SK-N-MC (cell line): Measurements from ENCODE around the gene WRNIP1.

Experiments used
- DNase-seq: peaks from one replicate; pipeline ENCODE4 v3.0.0-alpha.2; 2011; ENCODE audit warnings: low read depth, low spot score
- H3K27ac ChIP-seq: fragments of 200-600 bp; sonication (generic); 2 replicates; pipeline ENCODE4 v1.5.1; 2016; ENCODE audit warnings: mixed run types
- H3K36me3 ChIP-seq: fragments of 200-600 bp; sonication (generic); 2 replicates; pipeline ENCODE4 v1.6.1; 2017; ENCODE audit warnings: antibody characterized with exemption, low read length, mixed read lengths; ENCODE audit not compliant: insufficient read depth
- H3K4me3 ChIP-seq: fragments of 200-600 bp; sonication (generic); 2 replicates; pipeline ENCODE4 v1.5.1; 2016
- H3K9ac ChIP-seq: fragments of 200-600 bp; sonication (generic); 2 replicates; pipeline ENCODE4 v1.8.0; 2017; ENCODE audit warnings: mixed run types, mixed read lengths; ENCODE audit not compliant: insufficient read length
- H3K9me3 ChIP-seq: fragments of 200-600 bp; sonication (generic); 2 replicates; pipeline ENCODE4 v1.6.1; 2017; ENCODE audit warnings: low read depth, mild to moderate bottlenecking, antibody characterized with exemption, low read length, moderate library complexity, mixed read lengths
- EZH2 ChIP-seq: fragments of 200-600 bp; sonication (generic); IDR thresholded peaks from one replicate; pipeline ENCODE4 v1.6.1; 2017; ENCODE audit warnings: antibody characterized with exemption
- FOXP2 ChIP-seq: optimal IDR thresholded peaks from 2 replicates; pipeline ENCODE3; 2011; ENCODE audit warnings: mild to moderate bottlenecking, moderate library complexity; ENCODE audit not compliant: insufficient read depth; ENCODE audit errors: extremely low read length, control extremely low read depth
- POLR2AphosphoS5 ChIP-seq: IDR thresholded peaks from 2 replicates; pipeline ENCODE4 v1.6.1; 2012; ENCODE audit warnings: mild to moderate bottlenecking, low read depth, low read length, borderline replicate concordance

The WRNIP1 gene

GRCh38 chr6:2771079-2771478 is 5.9 kb downstream of the WRNIP1 start:
- no peak for DNase-seq
- Histone ChIP-seq H3K4me3 (no peak overlapping the region), H3K27ac (no peak overlapping the region), H3K9me3 (no peaks in the 10 kb centered on the region), H3K36me3 (peaks cover 67% of the 10 kb centered on the region), H3K9ac (no peak overlapping the region)
- TF ChIP-seq POLR2AphosphoS5 (no peak), EZH2 (no peak), FOXP2 (no peak)

- TF ChIP-seq EZH2 (no peak), FOXP2 (no peak), POLR2AphosphoS5 (no peak)
- H3K27ac ChIP-seq = no peak overlapping the region
- H3K9ac ChIP-seq = no peak overlapping the region
- H3K9me3 ChIP-seq = no peaks in the 10 kb centered on the region
- H3K4me3 ChIP-seq = no peak overlapping the region
- DNase-seq = no peak
- peaks cover 70% of the 10 kb centered on the region for H3K36me3 ChIP-seq
Observed at GRCh38 chr6:2772840-2773239, 7.6 kb downstream of the WRNIP1 start.

DNA sequence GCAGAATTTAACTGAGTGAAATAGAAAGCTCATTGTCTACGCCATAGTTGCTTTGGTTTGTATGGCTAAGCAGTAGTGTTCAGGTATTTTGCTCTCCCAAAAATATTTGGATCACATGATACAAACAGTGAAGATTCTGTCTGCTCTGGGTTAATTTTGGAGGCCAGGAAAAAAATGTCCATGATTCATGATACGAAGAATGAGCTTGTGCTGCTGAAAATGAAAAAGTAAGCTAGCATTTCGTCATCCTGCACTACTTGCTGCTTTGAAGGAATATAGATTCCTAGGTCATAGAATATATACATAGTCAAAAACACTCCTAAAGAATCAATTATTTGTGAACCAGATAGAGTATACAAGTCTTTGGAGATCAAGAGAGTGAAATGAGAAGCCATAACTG is 8.3 kb downstream of the WRNIP1 start:
- DNase-seq = no peak
- Histone ChIP-seq H3K27ac (no peak overlapping the region), H3K9me3 (no peaks in the 10 kb centered on the region), H3K9ac (no peak overlapping the region), H3K36me3 (peaks cover 65% of the 10 kb centered on the region), H3K4me3 (no peak overlapping the region)
- TF ChIP-seq FOXP2 (no peak), EZH2 (no peak), POLR2AphosphoS5 (no peak)

GRCh38 chr6:2775003-2775402 is 9.8 kb downstream of the WRNIP1 start:
- no peak overlapping the region for H3K4me3 ChIP-seq
- no peak overlapping the region for H3K27ac ChIP-seq
- no peak for DNase-seq
- H3K9me3 ChIP-seq = no peaks in the 10 kb centered on the region
- H3K36me3 ChIP-seq = peaks cover 74% of the 10 kb centered on the region
- TF ChIP-seq EZH2 (no peak), FOXP2 (no peak)
- H3K9ac ChIP-seq = no peak overlapping the region

DNA sequence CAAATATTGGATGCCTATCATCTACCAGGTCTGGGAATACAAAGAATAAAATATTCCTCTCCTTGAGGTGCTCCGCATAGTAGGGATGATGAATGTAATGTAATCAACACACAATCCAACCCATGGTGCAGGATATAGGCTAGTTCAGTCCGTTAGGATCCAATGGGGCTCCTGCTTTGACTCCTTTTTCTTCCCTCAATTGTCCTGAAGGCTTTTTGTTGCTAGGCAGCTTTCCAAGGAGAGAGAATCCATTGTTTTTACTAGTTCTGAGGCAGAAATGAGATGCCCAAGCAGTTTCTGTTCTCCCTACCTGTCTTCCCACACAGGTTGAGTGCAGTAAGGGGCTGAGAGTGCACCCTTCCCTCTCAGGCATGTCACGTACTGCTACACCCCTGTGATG is 12.1 kb downstream of the WRNIP1 start:
- no peak for DNase-seq
- Histone ChIP-seq H3K27ac (no peak overlapping the region), H3K9ac (no peak overlapping the region), H3K9me3 (no peaks in the 10 kb centered on the region), H3K36me3 (peaks cover 64% of the 10 kb centered on the region), H3K4me3 (no peak overlapping the region)
- TF ChIP-seq EZH2 (no peak), POLR2AphosphoS5 (no peak), FOXP2 (no peak)

DNA sequence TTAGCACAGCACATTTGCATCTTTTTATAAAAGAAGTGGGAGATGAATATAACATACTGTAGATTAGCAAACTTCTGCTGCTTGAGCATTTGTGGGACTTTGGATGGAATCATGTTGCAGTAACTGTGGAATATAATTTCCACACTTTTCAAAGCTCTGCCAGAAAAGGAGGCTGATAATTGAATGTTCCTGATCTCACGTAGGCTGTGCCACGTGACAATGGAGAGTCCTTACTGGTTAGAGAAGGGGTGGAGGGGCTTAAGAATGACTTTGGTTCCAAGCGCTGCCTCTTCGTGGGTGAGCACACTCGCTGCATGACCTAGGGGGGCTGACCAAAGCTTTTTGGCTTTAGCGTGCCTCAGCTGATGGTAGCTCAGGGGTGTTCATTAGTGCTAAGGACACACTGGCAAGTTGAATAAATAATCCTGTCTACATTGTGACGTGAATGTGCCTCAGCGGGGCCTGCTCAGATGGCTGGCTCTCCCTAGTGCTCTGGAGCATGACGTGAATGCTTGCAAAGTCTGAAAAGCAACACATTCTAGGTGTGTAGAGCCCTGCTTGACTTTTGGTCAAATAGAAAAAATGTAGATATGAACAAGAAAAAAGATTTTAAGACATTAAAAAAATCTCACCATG is 15.0 kb downstream of the WRNIP1 start:
- DNase-seq = no peak
- Histone ChIP-seq H3K27ac (no peak overlapping the region), H3K36me3 (peaks cover 51% of the 10 kb centered on the region), H3K4me3 (no peak overlapping the region), H3K9ac (no peak overlapping the region), H3K9me3 (no peaks in the 10 kb centered on the region)
- no peak for TF ChIP-seq FOXP2

GRCh38 chr6:2781685-2782355 is 16.6 kb downstream of the WRNIP1 start:
- Histone ChIP-seq H3K27ac (no peak overlapping the region), H3K9ac (no peak overlapping the region), H3K4me3 (no peak overlapping the region), H3K36me3 (peaks cover 41% of the 10 kb centered on the region), H3K9me3 (no peaks in the 10 kb centered on the region)
- no peak for DNase-seq
- TF ChIP-seq POLR2AphosphoS5 (no peak), FOXP2 (no peak), EZH2 (no peak)

DNA sequence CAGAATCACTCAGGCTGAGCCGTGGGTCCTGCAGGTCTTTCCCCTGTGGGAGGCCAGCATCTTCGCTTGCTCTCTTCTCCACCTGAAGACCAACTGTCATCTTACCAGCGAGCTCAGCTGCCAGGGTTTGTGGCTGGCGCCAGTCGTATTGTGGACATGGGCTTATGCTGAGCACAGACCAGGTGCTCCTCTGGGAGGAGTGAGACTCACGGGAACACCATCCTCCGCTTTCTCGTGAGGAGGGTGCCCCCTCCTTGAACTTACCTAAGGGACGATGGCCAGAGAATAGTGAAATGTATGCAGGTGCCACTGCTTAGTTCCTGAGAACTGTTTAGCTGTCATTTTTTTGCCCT is 17.1 kb downstream of the WRNIP1 start:
- H3K9me3 ChIP-seq = no peaks in the 10 kb centered on the region
- no peak overlapping the region for H3K27ac ChIP-seq
- DNase-seq = no peak
- TF ChIP-seq POLR2AphosphoS5 (no peak), FOXP2 (no peak), EZH2 (no peak)
- no peak overlapping the region for H3K9ac ChIP-seq
- no peak overlapping the region for H3K4me3 ChIP-seq
- H3K36me3 ChIP-seq = peaks cover 41% of the 10 kb centered on the region

- H3K9ac ChIP-seq = no peak overlapping the region
- TF ChIP-seq POLR2AphosphoS5 (no peak), FOXP2 (no peak), EZH2 (no peak)
- no peak overlapping the region for H3K27ac ChIP-seq
- peaks cover 41% of the 10 kb centered on the region for H3K36me3 ChIP-seq
- no peak overlapping the region for H3K4me3 ChIP-seq
- no peak for DNase-seq
- no peaks in the 10 kb centered on the region for H3K9me3 ChIP-seq
Observed at GRCh38 chr6:2782825-2783187, 17.6 kb downstream of the WRNIP1 start.
